Cardiac muscle cell (in vitro differentiated cells and primary cell): ENCODE results near the gene ATP6V1B1. TPM values are rescaled to one million over a fixed set of nuclear protein-coding genes. Genes with fewer than 3 reads are reported as not detected.

ENCODE experiments used
- DNase-seq, 2 donors: peaks; one replicate each; pipeline versions ENCODE4 v3.0.0 to v3.0.0-alpha.2; 2010 to 2017; ENCODE audit warnings: low read depth in 1 of 2, low spot score in 1 of 2
- H3K27ac ChIP-seq: fragments of 200-600 bp; sonication (generic); 2 replicates; pipeline ENCODE4 v1.5.1; 2016
- H3K27me3 ChIP-seq: fragments of 200-600 bp; sonication (generic); 2 replicates; pipeline ENCODE4 v1.6.0; 2016; ENCODE audit warnings: control low read depth
- H3K36me3 ChIP-seq: fragments of 200-600 bp; sonication (generic); 2 replicates; pipeline ENCODE4 v1.5.1; 2016; ENCODE audit warnings: control low read depth
- H3K4me1 ChIP-seq: fragments of 200-600 bp; sonication (generic); 2 replicates; pipeline ENCODE4 v1.8.1; 2017; ENCODE audit warnings: low read depth, mild to moderate bottlenecking, mixed run types
- H3K4me3 ChIP-seq: fragments of 200-600 bp; sonication (generic); 2 replicates; pipeline ENCODE4 v1.5.1; 2016; ENCODE audit warnings: mild to moderate bottlenecking
- H3K9me3 ChIP-seq: fragments of 200-600 bp; sonication (generic); 2 replicates; pipeline ENCODE4 v1.5.1; 2017; ENCODE audit warnings: low read depth, mild to moderate bottlenecking, control low read depth
- CTCF ChIP-seq: IDR thresholded peaks from 2 replicates; pipeline ENCODE4 v1.5.1; 2012; ENCODE audit warnings: low read depth, mild to moderate bottlenecking, low read length
- polyA plus RNA-seq: library from polyadenylated mRNA; unstranded; fragments of >200 nt; fragmentation: Nextera tagmentation; extraction: Ambion mirVana; gene quantifications from 2 replicates; pipeline ENCODE4 v1.2.1, GENCODE V29; 2016
- total RNA-seq: library from RNA; depleted of rRNA; stranded (reverse); fragments of >200 nt; gene quantifications from 2 replicates; pipeline ENCODE4 v1.2.3, GENCODE V29; 2016

The ATP6V1B1 gene
- total and polyA plus RNA-seq, 2 experiments from 2014 or later, result 3.0 TPM; not detected in 1

DNA sequence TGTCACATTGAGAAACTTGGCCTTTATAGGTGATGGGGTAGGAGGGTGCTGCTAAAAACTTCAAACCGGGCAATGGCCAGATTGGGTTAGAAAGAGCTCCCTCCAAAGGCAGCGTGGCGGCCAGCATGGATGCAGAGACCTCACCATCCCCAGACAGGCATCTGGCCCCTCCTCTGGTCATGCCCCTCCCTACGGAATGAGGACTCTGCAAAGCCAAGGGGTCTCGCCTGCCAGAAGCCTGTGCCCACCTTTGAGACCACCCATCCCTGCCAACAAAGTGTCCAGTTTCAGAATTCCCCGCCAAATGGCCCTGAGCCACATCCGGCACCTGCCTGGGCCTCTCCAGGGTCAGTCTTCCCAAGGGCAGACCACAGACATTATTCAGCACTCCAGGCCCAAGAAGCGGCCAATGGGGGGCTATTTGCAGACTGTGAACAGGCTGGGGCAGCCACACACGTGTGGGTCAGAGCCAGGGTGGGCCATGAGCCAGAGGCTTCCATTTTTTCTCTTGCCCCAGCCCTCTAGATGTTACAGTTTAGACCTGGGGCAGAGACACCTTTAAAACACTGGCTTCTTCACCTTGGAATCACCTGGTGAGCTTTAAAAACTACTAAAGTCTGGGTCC lies 4.2 kb upstream of the ATP6V1B1 start:
- DNase-seq, result no peak
- no peaks in the 10 kb centered on the region for H3K27me3 ChIP-seq
- no peaks in the 10 kb centered on the region for H3K9me3 ChIP-seq
- no peak overlapping the region for H3K4me3 ChIP-seq
- TF ChIP-seq CTCF, result no peak
- no peaks in the 10 kb centered on the region for H3K36me3 ChIP-seq
- H3K4me1 ChIP-seq, result no peaks in the 10 kb centered on the region
- H3K27ac ChIP-seq, result no peak overlapping the region

DNA sequence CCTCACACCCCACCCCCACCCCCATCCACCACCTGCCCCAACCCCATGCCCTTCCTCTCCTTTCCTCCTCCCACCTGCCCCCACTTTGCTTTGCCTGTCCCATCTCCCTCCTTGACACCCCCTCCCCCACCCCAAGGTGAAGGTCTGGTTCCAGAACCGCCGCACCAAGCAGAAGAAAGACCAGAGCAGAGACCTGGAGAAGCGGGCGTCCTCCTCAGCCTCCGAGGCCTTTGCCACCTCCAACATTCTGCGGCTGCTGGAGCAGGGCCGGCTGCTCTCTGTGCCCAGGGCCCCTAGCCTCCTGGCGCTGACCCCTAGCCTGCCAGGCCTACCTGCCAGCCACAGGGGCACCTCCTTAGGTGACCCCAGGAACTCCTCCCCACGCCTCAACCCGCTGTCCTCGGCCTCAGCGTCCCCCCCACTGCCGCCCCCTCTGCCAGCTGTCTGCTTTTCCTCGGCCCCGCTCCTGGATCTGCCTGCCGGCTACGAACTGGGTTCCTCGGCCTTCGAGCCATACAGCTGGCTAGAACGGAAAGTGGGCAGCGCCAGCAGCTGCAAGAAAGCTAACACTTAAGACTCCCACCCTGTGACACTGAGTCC lies 3.0 kb upstream of the ATP6V1B1 start:
- Histone ChIP-seq H3K4me1 (no peaks in the 10 kb centered on the region), H3K27me3 (no peaks in the 10 kb centered on the region), H3K4me3 (no peak overlapping the region), H3K36me3 (no peaks in the 10 kb centered on the region), H3K9me3 (no peaks in the 10 kb centered on the region), H3K27ac (no peak overlapping the region)
- DNase-seq, result no peak
- TF ChIP-seq CTCF, result no peak

DNA sequence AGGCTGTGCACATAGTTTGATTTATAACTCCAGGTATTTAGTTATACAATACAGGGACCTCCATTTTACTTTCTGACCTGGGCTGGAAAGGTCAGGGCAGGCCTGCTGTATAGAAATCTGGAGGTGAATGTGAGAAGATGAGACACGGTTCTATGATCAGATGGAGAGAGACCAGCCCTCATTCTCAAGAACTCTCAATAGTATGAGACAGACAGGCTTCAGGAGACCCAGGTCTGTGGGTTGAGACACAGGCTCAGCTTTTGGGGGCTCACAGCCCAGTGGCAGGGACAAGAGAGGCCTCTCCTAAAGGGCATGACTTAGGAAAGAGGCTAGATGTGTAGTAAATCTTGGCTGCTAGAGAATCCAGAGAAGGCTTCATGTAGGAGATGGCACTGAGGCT lies 719 bp upstream of the ATP6V1B1 start:
- no peak for TF ChIP-seq CTCF
- Histone ChIP-seq H3K4me3 (no peak overlapping the region), H3K27ac (no peak overlapping the region), H3K4me1 (no peaks in the 10 kb centered on the region), H3K27me3 (peaks cover 3% of the 10 kb centered on the region), H3K9me3 (no peaks in the 10 kb centered on the region), H3K36me3 (no peaks in the 10 kb centered on the region)
- DNase-seq, result no peak

DNA sequence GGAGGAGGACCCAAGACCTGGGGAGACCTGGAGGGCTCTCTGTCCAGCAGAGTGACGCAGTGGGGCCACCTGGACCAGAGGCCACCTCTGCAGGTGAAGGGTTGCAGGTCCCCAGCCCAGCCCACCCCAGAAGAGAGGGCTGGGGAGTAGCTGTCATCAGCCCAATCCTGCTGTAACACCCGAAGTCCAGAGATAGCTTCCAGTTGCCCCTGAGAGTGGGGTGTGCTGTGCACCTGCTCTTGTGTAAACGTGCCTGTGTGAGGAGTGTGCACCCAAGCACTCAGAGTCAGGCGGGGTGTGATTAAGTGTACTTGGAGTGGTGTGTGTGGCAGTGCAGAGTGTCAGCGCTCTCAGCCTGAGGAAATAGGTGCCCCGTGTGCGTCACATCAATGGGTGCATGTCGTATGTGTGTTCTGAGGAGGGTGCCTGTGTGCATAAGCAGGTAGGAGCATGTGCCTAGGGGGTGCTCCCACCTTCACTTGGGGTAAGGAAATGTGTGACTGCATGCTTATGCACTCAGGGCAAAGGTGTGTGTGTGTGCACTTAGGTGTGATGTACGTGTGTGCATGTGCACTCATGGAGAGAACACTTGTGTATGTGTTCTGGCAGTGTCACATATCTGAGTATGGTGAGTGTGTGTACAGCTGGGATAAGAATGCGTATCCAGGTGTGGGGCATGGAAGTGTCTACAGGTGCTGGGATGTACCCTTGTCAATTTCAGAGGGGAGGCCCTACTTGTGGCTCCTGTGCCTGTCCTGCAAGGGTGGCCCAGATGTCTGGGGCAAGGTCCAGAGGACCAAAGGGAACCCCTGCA lies 672 bp downstream of the ATP6V1B1 start:
- peaks cover 7% of the 10 kb centered on the region for H3K27me3 ChIP-seq
- DNase-seq, result no peak
- TF ChIP-seq CTCF, result no peak
- no peak overlapping the region for H3K27ac ChIP-seq
- no peaks in the 10 kb centered on the region for H3K9me3 ChIP-seq
- no peaks in the 10 kb centered on the region for H3K36me3 ChIP-seq
- no peak overlapping the region for H3K4me3 ChIP-seq
- no peaks in the 10 kb centered on the region for H3K4me1 ChIP-seq

GRCh38 chr2:70936979-70937811 lies 1.5 kb downstream of the ATP6V1B1 start:
- H3K4me1 ChIP-seq, result no peaks in the 10 kb centered on the region
- TF ChIP-seq CTCF, result no peak

More at GRCh38 chr2:70936979-70937811, 1.5 kb downstream of the ATP6V1B1 start:
- peaks cover 15% of the 10 kb centered on the region for H3K27me3 ChIP-seq
- no peak overlapping the region for H3K4me3 ChIP-seq
- DNase-seq, result no peak
- H3K27ac ChIP-seq, result no peak overlapping the region
- H3K36me3 ChIP-seq, result no peaks in the 10 kb centered on the region
- H3K9me3 ChIP-seq, result no peaks in the 10 kb centered on the region
